Panc1 (cell line): Measurements from ENCODE around the gene MRPL44. TPM values are rescaled to one million over a fixed set of nuclear protein-coding genes. Genes with fewer than 3 reads are reported as not detected.

Experiments
- ATAC-seq: fragments of 200-7000 bp; cut with Tn5 transposase; 2 replicates; pipeline ENCODE4 v1.9.1; 2020; ENCODE audit warnings: mild to moderate bottlenecking, moderate library complexity
- BruUV-seq: library from RNA; stranded (reverse); fragments of 400-500 nt; replicated peaks from 2 replicates; lab custom pipeline; 2021; lab: Mats Ljungman, UMichigan
- CTCF ChIA-PET: fragments of 300-600 bp; sonication (Branson Sonifier 250); formaldehyde crosslinking; loops from one replicate; lab custom pipeline; 2022; ENCODE audit warnings: antibody characterized with exemption; lab: Charles Lee
- POLR2A ChIA-PET: fragments of 300-600 bp; sonication (Branson Sonifier 250); formaldehyde crosslinking; loops from one replicate; lab custom pipeline; 2022; ENCODE audit warnings: antibody characterized with exemption; lab: Charles Lee
- DNase-seq: peaks from one replicate; pipeline ENCODE4 v3.0.0-alpha.2; 2010; ENCODE audit warnings: low read depth, low spot score
- H3K27ac ChIP-seq: 2 replicates; pipeline ENCODE4 v1.5.1; 2011; ENCODE audit warnings: mild to moderate bottlenecking, low read length, inconsistent platforms
- H3K27me3 ChIP-seq: fragments of 200-500 bp; sonication (Bioruptor generic); 2 replicates; pipeline ENCODE4 v1.6.0; 2014; ENCODE audit warnings: low read length, inconsistent platforms; ENCODE audit not compliant: control insufficient read depth, insufficient read depth
- H3K36me3 ChIP-seq: fragments of 200-500 bp; sonication (Bioruptor generic); 2 replicates; pipeline ENCODE4 v1.5.1; 2014; ENCODE audit warnings: inconsistent platforms, mild to moderate bottlenecking, low read length, moderate library complexity; ENCODE audit not compliant: control insufficient read depth, insufficient read depth
- H3K4me1 ChIP-seq: 2 replicates; pipeline ENCODE4 v1.5.1; 2011; ENCODE audit warnings: inconsistent platforms, mild to moderate bottlenecking, low read length, moderate library complexity; ENCODE audit not compliant: control insufficient read depth, insufficient read depth
- H3K4me3 ChIP-seq, 2 experiments: 2 replicates each; pipeline ENCODE4 v1.5.1; 2011 to 2012; ENCODE audit warnings: low read depth in 2 of 2, low read length in 2 of 2, mild to moderate bottlenecking in 2 of 2, inconsistent platforms in 1 of 2, moderate library complexity in 1 of 2
- H3K9me3 ChIP-seq: fragments of 200-500 bp; sonication (Bioruptor generic); 2 replicates; pipeline ENCODE4 v1.5.1; 2014; ENCODE audit warnings: low read depth, mild to moderate bottlenecking, inconsistent platforms, low read length, moderate library complexity; ENCODE audit not compliant: control insufficient read depth, insufficient read depth
- CTCF ChIP-seq: fragments of 450-650 bp; IDR thresholded peaks from 2 replicates; pipeline ENCODE4 v1.5.1; 2017; ENCODE audit warnings: mild to moderate bottlenecking
- POLR2AphosphoS5 ChIP-seq: IDR thresholded peaks from 2 replicates; pipeline ENCODE4 v1.6.1; 2012; ENCODE audit warnings: mild to moderate bottlenecking, low read depth, low read length, moderate library complexity
- SIN3A ChIP-seq: IDR thresholded peaks from 2 replicates; pipeline ENCODE4 v1.6.1; 2012; ENCODE audit warnings: low read depth, mild to moderate bottlenecking, low read length, moderate library complexity, borderline replicate concordance; ENCODE audit not compliant: insufficient read depth
- TCF7L2 ChIP-seq: IDR thresholded peaks from 2 replicates; pipeline ENCODE4 v1.6.1; 2011; ENCODE audit warnings: mild to moderate bottlenecking, low read depth, low read length, inconsistent platforms
- in situ Hi-C: cut with HindIII; loops from 2 replicates; pipeline ENCODE4 v1.10.0; 2016; ENCODE audit warnings: low sequenced_read_pairs, low pct_unique_long_range_greater_than_20kb
- intact Hi-C: fragments of 100-400 bp; cut with micrococcal nuclease; formaldehyde crosslinking; loops from one replicate; pipeline ENCODE4 v1.10.0; 2022; ENCODE audit not compliant: unreplicated experiment
- total RNA-seq: library from RNA; stranded (reverse); gene quantifications from one replicate; pipeline ENCODE4 v1.2.1, GENCODE V29; 2021; ENCODE audit not compliant: unreplicated experiment
- TF ChIP-seq, protein P1 (sequence below), 2 experiments: IDR thresholded peaks; 2 replicates each; pipeline ENCODE4 v1.6.1; 2011 to 2012; ENCODE audit warnings: low read depth in 2 of 2, control low read depth in 1 of 2, low read length in 1 of 2, mild to moderate bottlenecking in 1 of 2, moderate library complexity in 1 of 2; ENCODE audit not compliant: insufficient read depth in 1 of 2

Gene MRPL44
- total RNA-seq, 1 experiment from 2014 or later = 27.8 TPM

- in situ Hi-C loops (no loop called here), intact Hi-C loops (no loop called here)
- Histone ChIP-seq H3K4me3 (no peak overlapping the region), H3K27me3 (0 out of 2 replicates have a peak, but pooled peaks cover 3% of the 10 kb centered on the region), H3K36me3 (no peaks in the 10 kb centered on the region), H3K9me3 (no peaks in the 10 kb centered on the region), H3K4me1 (no peaks in the 10 kb centered on the region), H3K27ac (no peak overlapping the region)
- BruUV-seq = no TSS peak
- ChIA-PET POLR2A (no interaction called here), CTCF (no interaction called here)
- DNase-seq (no peak), ATAC-seq (no peak)
- TF ChIP-seq, protein P1, sequence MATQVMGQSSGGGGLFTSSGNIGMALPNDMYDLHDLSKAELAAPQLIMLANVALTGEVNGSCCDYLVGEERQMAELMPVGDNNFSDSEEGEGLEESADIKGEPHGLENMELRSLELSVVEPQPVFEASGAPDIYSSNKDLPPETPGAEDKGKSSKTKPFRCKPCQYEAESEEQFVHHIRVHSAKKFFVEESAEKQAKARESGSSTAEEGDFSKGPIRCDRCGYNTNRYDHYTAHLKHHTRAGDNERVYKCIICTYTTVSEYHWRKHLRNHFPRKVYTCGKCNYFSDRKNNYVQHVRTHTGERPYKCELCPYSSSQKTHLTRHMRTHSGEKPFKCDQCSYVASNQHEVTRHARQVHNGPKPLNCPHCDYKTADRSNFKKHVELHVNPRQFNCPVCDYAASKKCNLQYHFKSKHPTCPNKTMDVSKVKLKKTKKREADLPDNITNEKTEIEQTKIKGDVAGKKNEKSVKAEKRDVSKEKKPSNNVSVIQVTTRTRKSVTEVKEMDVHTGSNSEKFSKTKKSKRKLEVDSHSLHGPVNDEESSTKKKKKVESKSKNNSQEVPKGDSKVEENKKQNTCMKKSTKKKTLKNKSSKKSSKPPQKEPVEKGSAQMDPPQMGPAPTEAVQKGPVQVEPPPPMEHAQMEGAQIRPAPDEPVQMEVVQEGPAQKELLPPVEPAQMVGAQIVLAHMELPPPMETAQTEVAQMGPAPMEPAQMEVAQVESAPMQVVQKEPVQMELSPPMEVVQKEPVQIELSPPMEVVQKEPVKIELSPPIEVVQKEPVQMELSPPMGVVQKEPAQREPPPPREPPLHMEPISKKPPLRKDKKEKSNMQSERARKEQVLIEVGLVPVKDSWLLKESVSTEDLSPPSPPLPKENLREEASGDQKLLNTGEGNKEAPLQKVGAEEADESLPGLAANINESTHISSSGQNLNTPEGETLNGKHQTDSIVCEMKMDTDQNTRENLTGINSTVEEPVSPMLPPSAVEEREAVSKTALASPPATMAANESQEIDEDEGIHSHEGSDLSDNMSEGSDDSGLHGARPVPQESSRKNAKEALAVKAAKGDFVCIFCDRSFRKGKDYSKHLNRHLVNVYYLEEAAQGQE (IDR thresholded peaks at IDR 0.05; ENCODE audit: insufficient read depth in 1 of 2, low read depth in 2 of 2, low read length in 1 of 2) = no peak
- TF ChIP-seq TCF7L2 (no peak), POLR2AphosphoS5 (no peak), SIN3A (no peak), CTCF (no peak)
Observed at GRCh38 chr2:223981241-223981640, 24.0 kb downstream of the MRPL44 start.

GRCh38 chr2:223989206-223989855 is 32.1 kb downstream of the MRPL44 start:
- H3K36me3 ChIP-seq = no peaks in the 10 kb centered on the region
- POLR2A ChIA-PET = no interaction called here
- in situ Hi-C loops (no loop called here), intact Hi-C loops (no loop called here)
- peak; percentile 67 for TF ChIP-seq CTCF
- TF ChIP-seq, protein P1 (IDR thresholded peaks at IDR 0.05; ENCODE audit: insufficient read depth in 1 of 2, low read depth in 2 of 2, low read length in 1 of 2) = no peak
- H3K4me3 ChIP-seq = peak overlapping the region in 1 of 2 experiments; percentile 4; a peak in 1 of 4 replicates
- H3K9me3 ChIP-seq = no peaks in the 10 kb centered on the region
- no TSS peak for BruUV-seq
- DNase-seq (no peak), ATAC-seq (peak; percentile 82)
- H3K27me3 ChIP-seq = peaks cover 10% of the 10 kb centered on the region; the same call in 1 of the 2 replicates
- no peak overlapping the region for H3K27ac ChIP-seq
- CTCF ChIA-PET = interaction anchor here (0.7 to 1.2 kb wide), 2 partner anchors 19 to 294 kb away, joined by 3 to 4 read pairs; no protein-coding TSS in a partner anchor
- H3K4me1 ChIP-seq = no peaks in the 10 kb centered on the region
